ENCODE results near the gene SLC10A3. TPM values are rescaled to one million over a fixed set of nuclear protein-coding genes. Genes with fewer than 3 reads are reported as not detected.

SLC10A3 gene
- total and polyA plus RNA-seq, 5 donors from 2014 or later: 18.4 to 40.2 (median 35.8) TPM

- peak overlapping the region in 2 of 4 donors; percentile 43 to 61 for H3K4me3 Mint-ChIP-seq
- Histone ChIP-seq H3K9me3 (ENCODE audit: control insufficient read depth in 2 of 2, low read length in 2 of 2) (no peaks in the 10 kb centered on the region), H3K4me3 (ENCODE audit: low read depth, low read length) (no peak overlapping the region), H3K36me3 (ENCODE audit: control insufficient read depth, insufficient read depth, low read length) (peaks cover 17% of the 10 kb centered on the region), H3K27ac (ENCODE audit: insufficient read depth, low read length, poor library complexity, severe bottlenecking) (no peak overlapping the region), H3K4me1 (ENCODE audit: control insufficient read depth, insufficient read depth, low read length, poor library complexity, severe bottlenecking) (peaks cover 55% of the 10 kb centered on the region), H3K27me3 (ENCODE audit: control insufficient read depth, insufficient read depth, low read length) (no peaks in the 10 kb centered on the region)
- H3K36me3 Mint-ChIP-seq: peaks cover 4% of the 10 kb centered on the region
- H3K9me3 Mint-ChIP-seq: peaks cover 0 to 2% (median 0%) of the 10 kb centered on the region in 7 donors
- H3K4me1 Mint-ChIP-seq: peaks cover 0 to 48% (median 12%) of the 10 kb centered on the region in 4 donors
- ATAC-seq (ENCODE audit: low read depth in 2 of 2) (no peak), DNase-seq (no peak)
- H3K27me3 Mint-ChIP-seq: no peaks in the 10 kb centered on the region
- no peak overlapping the region for H3K27ac Mint-ChIP-seq
These were observed 50.6 kb downstream of the SLC10A3 start for GRCh38 chrX:154439841-154440240.

GRCh38 chrX:154437971-154438893 lies 52.2 kb downstream of the SLC10A3 start:
- H3K4me3 ChIP-seq (ENCODE audit: low read depth, low read length): peak overlapping the region; percentile 65
- H3K27me3 ChIP-seq (ENCODE audit: control insufficient read depth, insufficient read depth, low read length): no peaks in the 10 kb centered on the region
- H3K27ac Mint-ChIP-seq: peak overlapping the region; percentile 86 to 91 (median 86)
- H3K36me3 Mint-ChIP-seq: peaks cover 7% of the 10 kb centered on the region
- ATAC-seq (ENCODE audit: low read depth in 2 of 2): no peak
- H3K9me3 ChIP-seq (ENCODE audit: control insufficient read depth in 2 of 2, low read length in 2 of 2): no peaks in the 10 kb centered on the region
- peak overlapping the region; percentile 55 to 93 (median 88) for H3K4me3 Mint-ChIP-seq
- H3K4me1 Mint-ChIP-seq: peaks cover 0 to 43% (median 12%) of the 10 kb centered on the region in 4 donors
- H3K36me3 ChIP-seq (ENCODE audit: control insufficient read depth, insufficient read depth, low read length): peaks cover 18% of the 10 kb centered on the region
- H3K27me3 Mint-ChIP-seq: no peaks in the 10 kb centered on the region
- H3K27ac ChIP-seq (ENCODE audit: insufficient read depth, low read length, poor library complexity, severe bottlenecking): peak overlapping the region; percentile 33
- H3K9me3 Mint-ChIP-seq: peaks cover 0 to 2% (median 0%) of the 10 kb centered on the region in 7 donors
- no peak for DNase-seq
- peaks cover 44% of the 10 kb centered on the region for H3K4me1 ChIP-seq (ENCODE audit: control insufficient read depth, insufficient read depth, low read length, poor library complexity, severe bottlenecking)

Other genes with a start within 250 kb of the SLC10A3 start
- not detected for gene OPN1MW3, start 233.0 kb downstream of the SLC10A3 start, total RNA-seq
- gene OPN1MW3, start 233.0 kb downstream of the SLC10A3 start, polyA plus RNA-seq: not detected
- gene TEX28, start 195.5 kb downstream of the SLC10A3 start, total RNA-seq: not detected
- gene TEX28, start 195.5 kb downstream of the SLC10A3 start, polyA plus RNA-seq: not detected
- 8.1 TPM for gene TKTL1, start 194.8 kb downstream of the SLC10A3 start, total RNA-seq
- 10 to 100 TPM; 21.0 to 34.3 (median 25.4) TPM for gene TKTL1, start 194.8 kb downstream of the SLC10A3 start, polyA plus RNA-seq
- 1,918 TPM for gene FLNA, start 116.0 kb downstream of the SLC10A3 start, total RNA-seq
- 100 to 1,000 TPM; 219 to 283 (median 250) TPM for gene FLNA, start 116.0 kb downstream of the SLC10A3 start, polyA plus RNA-seq
- gene EMD, start 111.3 kb downstream of the SLC10A3 start, total RNA-seq: 133 TPM
- gene EMD, start 111.3 kb downstream of the SLC10A3 start, polyA plus RNA-seq: 10 to 100 TPM; 31.8 to 44.0 (median 34.6) TPM
- gene RPL10, start 92.3 kb downstream of the SLC10A3 start, total RNA-seq: 4,192 TPM
- gene RPL10, start 92.3 kb downstream of the SLC10A3 start, polyA plus RNA-seq: 1,000 to 10,000 TPM; 3,877 to 6,073 (median 4,905) TPM
- gene DNASE1L1, start 81.4 kb downstream of the SLC10A3 start, total RNA-seq: 29.7 TPM
- gene DNASE1L1, start 81.4 kb downstream of the SLC10A3 start, polyA plus RNA-seq: 10 to 100 TPM; 12.2 to 23.1 (median 19.1) TPM
- 84.2 TPM for gene TAFAZZIN, start 79.1 kb downstream of the SLC10A3 start, total RNA-seq
- 10 to 100 TPM; 28.4 to 37.7 (median 34.3) TPM for gene TAFAZZIN, start 79.1 kb downstream of the SLC10A3 start, polyA plus RNA-seq
- 44.9 TPM for gene ATP6AP1, start 62.0 kb downstream of the SLC10A3 start, total RNA-seq
- 100 to 1,000 TPM; 100 to 125 (median 112) TPM for gene ATP6AP1, start 62.0 kb downstream of the SLC10A3 start, polyA plus RNA-seq
- gene GDI1, start 53.5 kb downstream of the SLC10A3 start, total RNA-seq: 169 TPM
- 10 to 100 TPM; 33.7 to 46.3 (median 41.9) TPM for gene GDI1, start 53.5 kb downstream of the SLC10A3 start, polyA plus RNA-seq
- gene FAM50A, start 46.5 kb downstream of the SLC10A3 start, total RNA-seq: 55.1 TPM
- gene FAM50A, start 46.5 kb downstream of the SLC10A3 start, polyA plus RNA-seq: 10 to 100 TPM; 33.7 to 52.5 (median 38.6) TPM
- 64.6 TPM for gene PLXNA3, start 32.3 kb downstream of the SLC10A3 start, total RNA-seq
- gene PLXNA3, start 32.3 kb downstream of the SLC10A3 start, polyA plus RNA-seq: 1 to 10 TPM in 1 of 4 donors, under 1 TPM in 3; 0.32 to 1.8 (median 0.34) TPM
- 8.9 TPM for gene LAGE3, start 11.3 kb downstream of the SLC10A3 start, total RNA-seq
- 10 to 100 TPM; 39.5 to 47.9 (median 43.3) TPM for gene LAGE3, start 11.3 kb downstream of the SLC10A3 start, polyA plus RNA-seq
- 12.5 TPM for gene UBL4A, start 4.0 kb downstream of the SLC10A3 start, total RNA-seq
- gene UBL4A, start 4.0 kb downstream of the SLC10A3 start, polyA plus RNA-seq: 10 to 100 TPM; 51.8 to 59.5 (median 55.0) TPM
- gene FAM3A, start 25.6 kb upstream of the SLC10A3 start, total RNA-seq: 28.2 TPM
- gene FAM3A, start 25.6 kb upstream of the SLC10A3 start, polyA plus RNA-seq: 10 to 100 TPM; 13.4 to 21.5 (median 19.0) TPM
- gene G6PD, start 56.2 kb upstream of the SLC10A3 start, total RNA-seq: 36.5 TPM
- 1 to 10 TPM; 2.3 to 5.2 (median 4.2) TPM for gene G6PD, start 56.2 kb upstream of the SLC10A3 start, polyA plus RNA-seq
- gene IKBKG, start 57.0 kb upstream of the SLC10A3 start, total RNA-seq: 48.0 TPM
- gene IKBKG, start 57.0 kb upstream of the SLC10A3 start, polyA plus RNA-seq: 10 to 100 TPM; 27.9 to 39.6 (median 33.5) TPM
- not detected for gene CTAG1A, start 94.5 kb upstream of the SLC10A3 start, total RNA-seq
- not detected for gene CTAG1A, start 94.5 kb upstream of the SLC10A3 start, polyA plus RNA-seq
- gene CTAG1B, start 128.7 kb upstream of the SLC10A3 start, total RNA-seq: not detected
- gene CTAG1B, start 128.7 kb upstream of the SLC10A3 start, polyA plus RNA-seq: not detected
- gene CTAG2, start 162.9 kb upstream of the SLC10A3 start, total RNA-seq: not detected
- gene CTAG2, start 162.9 kb upstream of the SLC10A3 start, polyA plus RNA-seq: not detected

Measured in CD4-positive, CD25-positive, alpha-beta regulatory T cell (primary cell).